GM19467 (cell line): ENCODE measurements around the gene PIK3R6.
"Not testable (repeated sequence)": the region's sequence is repeated elsewhere in the genome, so short reads cannot be mapped to it uniquely, and the experiment has no call there.

Source experiments
- ATAC-seq: cut with Tn5 transposase; IDR thresholded peaks from one replicate; pipeline ENCODE4 v1.9.1; 2021; ENCODE audit warnings: mild to moderate bottlenecking, moderate library complexity; ENCODE audit not compliant: unreplicated experiment

Gene PIK3R6

GRCh38 chr17:8829036-8829941 is 38.2 kb downstream of the PIK3R6 start:
- no peak for ATAC-seq

- no peak for ATAC-seq
These were observed 39.0 kb downstream of the PIK3R6 start for GRCh38 chr17:8828517-8828875.

- no peak for ATAC-seq
These were observed 40.6 kb downstream of the PIK3R6 start for GRCh38 chr17:8826808-8827435.

- ATAC-seq, result no peak
These were observed 41.7 kb downstream of the PIK3R6 start for GRCh38 chr17:8825802-8826201.

GRCh38 chr17:8823279-8823678 is 44.2 kb downstream of the PIK3R6 start:
- ATAC-seq, result no peak

GRCh38 chr17:8822401-8823035 is 45.0 kb downstream of the PIK3R6 start:
- ATAC-seq, result no peak

GRCh38 chr17:8821446-8822105 is 45.9 kb downstream of the PIK3R6 start:
- no peak for ATAC-seq

GRCh38 chr17:8820311-8821010 is 47.0 kb downstream of the PIK3R6 start:
- no peak for ATAC-seq

GRCh38 chr17:8818654-8819330 is 48.7 kb downstream of the PIK3R6 start:
- no peak for ATAC-seq

- ATAC-seq, result no peak
These were observed 49.4 kb downstream of the PIK3R6 start for GRCh38 chr17:8818047-8818446.

- ATAC-seq, result peak; percentile 76
These were observed 60.4 kb downstream of the PIK3R6 start for GRCh38 chr17:8806926-8807550.

- peak; percentile 20 for ATAC-seq
These were observed 61.1 kb downstream of the PIK3R6 start for GRCh38 chr17:8806253-8806925.

GRCh38 chr17:8805396-8805795 is 62.1 kb downstream of the PIK3R6 start:
- not testable (repeated sequence) for ATAC-seq

- ATAC-seq, result no peak
These were observed 63.7 kb downstream of the PIK3R6 start for GRCh38 chr17:8803531-8804420.

- no peak for ATAC-seq
These were observed 66.2 kb downstream of the PIK3R6 start for GRCh38 chr17:8801135-8801840.

GRCh38 chr17:8800656-8801055 is 66.8 kb downstream of the PIK3R6 start:
- ATAC-seq, result no peak

GRCh38 chr17:8799570-8800212 is 67.8 kb downstream of the PIK3R6 start:
- ATAC-seq, result no peak
